HUES48 (cell line): ENCODE data around the gene SIX6.

Experiments
- H3K27ac ChIP-seq: one replicate; pipeline ENCODE4 v1.7.0; 2013; ENCODE audit warnings: low read depth, low read length, inconsistent platforms
- H3K27me3 ChIP-seq: 2 replicates; pipeline ENCODE4 v1.6.1; 2013; ENCODE audit warnings: mild to moderate bottlenecking, low read length; ENCODE audit not compliant: control insufficient read depth, insufficient read depth
- H3K36me3 ChIP-seq: 2 replicates; pipeline ENCODE4 v1.6.1; 2013; ENCODE audit warnings: low read length; ENCODE audit not compliant: control insufficient read depth, insufficient read depth
- H3K4me1 ChIP-seq: 2 replicates; pipeline ENCODE4 v1.6.1; 2013; ENCODE audit warnings: mild to moderate bottlenecking, low read length; ENCODE audit not compliant: control insufficient read depth, insufficient read depth
- H3K4me3 ChIP-seq: 2 replicates; pipeline ENCODE4 v1.5.1; 2013; ENCODE audit warnings: mild to moderate bottlenecking, low read depth, low read length
- H3K9ac ChIP-seq: 2 replicates; pipeline ENCODE4 v1.6.1; 2013; ENCODE audit warnings: mild to moderate bottlenecking, low read depth, low read length, moderate library complexity
- H3K9me3 ChIP-seq: 2 replicates; pipeline ENCODE4 v1.6.1; 2013; ENCODE audit warnings: low read length; ENCODE audit not compliant: control insufficient read depth, insufficient read depth

Gene SIX6

DNA sequence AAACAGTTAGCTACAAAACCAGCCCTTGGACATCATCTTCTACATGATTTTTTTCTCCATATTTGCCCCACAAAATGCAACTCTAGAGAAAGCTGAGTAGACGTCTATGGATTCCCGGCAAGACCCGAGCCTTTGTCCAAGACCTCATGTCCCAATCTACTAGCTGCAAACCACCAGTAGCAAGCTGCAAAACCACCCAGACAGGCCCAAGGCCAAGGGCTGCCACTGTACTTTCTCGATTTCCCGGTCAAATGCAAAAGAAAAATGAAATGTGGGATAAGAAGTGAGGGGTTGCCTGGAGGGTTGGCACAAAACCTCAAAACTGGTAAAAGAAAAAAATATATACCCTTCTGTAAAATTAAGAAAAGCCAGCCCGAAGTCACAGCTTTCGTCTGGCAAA lies 2.9 kb upstream of the SIX6 start:
- Histone ChIP-seq H3K27me3 (peaks cover 100% of the 10 kb centered on the region), H3K4me1 (peaks cover 41% of the 10 kb centered on the region), H3K4me3 (peak overlapping the region; percentile 41; the same call in 1 of the 2 replicates), H3K27ac (no peak overlapping the region), H3K9ac (no peak overlapping the region), H3K36me3 (no peaks in the 10 kb centered on the region), H3K9me3 (no peaks in the 10 kb centered on the region)

DNA sequence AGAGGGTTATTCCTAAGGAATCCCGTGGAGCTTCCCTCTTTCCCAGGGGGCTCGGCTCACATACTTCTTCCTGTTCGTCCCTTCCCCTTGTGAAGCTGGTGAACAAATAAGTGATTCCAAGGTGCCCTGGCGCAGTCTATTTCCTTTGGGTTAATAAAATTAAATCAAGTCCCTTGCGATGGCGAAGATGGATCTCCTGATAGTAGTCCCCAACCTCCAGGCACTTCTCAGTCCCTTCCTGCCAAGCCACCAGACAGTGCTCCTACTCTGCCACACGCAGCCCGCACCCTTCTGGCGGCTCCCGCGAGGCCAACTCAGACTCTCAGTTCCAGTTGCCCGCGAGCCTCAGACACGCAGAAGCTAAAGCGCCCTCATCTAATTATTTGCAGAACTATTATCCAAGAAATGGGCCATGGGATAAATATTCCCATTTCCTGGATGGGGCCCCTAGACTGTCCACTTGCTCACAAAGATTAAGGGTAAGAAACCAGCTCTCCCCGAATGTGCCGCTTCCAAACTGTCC lies 2.4 kb upstream of the SIX6 start:
- Histone ChIP-seq H3K4me3 (peak overlapping the region; percentile 41), H3K27ac (no peak overlapping the region), H3K4me1 (peaks cover 43% of the 10 kb centered on the region), H3K9ac (no peak overlapping the region), H3K27me3 (peaks cover 100% of the 10 kb centered on the region), H3K9me3 (no peaks in the 10 kb centered on the region), H3K36me3 (no peaks in the 10 kb centered on the region)

- Histone ChIP-seq H3K36me3 (no peaks in the 10 kb centered on the region), H3K9me3 (no peaks in the 10 kb centered on the region), H3K4me3 (peak overlapping the region; percentile 41), H3K9ac (no peak overlapping the region), H3K27me3 (peaks cover 100% of the 10 kb centered on the region), H3K27ac (no peak overlapping the region), H3K4me1 (peaks cover 43% of the 10 kb centered on the region)
Observed at GRCh38 chr14:60506985-60507829, 1.7 kb upstream of the SIX6 start.

GRCh38 chr14:60508363-60508706 lies 611 bp upstream of the SIX6 start:
- H3K27ac ChIP-seq, result no peak overlapping the region
- H3K27me3 ChIP-seq, result peaks cover 100% of the 10 kb centered on the region
- H3K4me1 ChIP-seq, result peaks cover 53% of the 10 kb centered on the region
- H3K4me3 ChIP-seq, result peak overlapping the region; percentile 53
- H3K9ac ChIP-seq, result no peak overlapping the region
- H3K36me3 ChIP-seq, result no peaks in the 10 kb centered on the region
- no peaks in the 10 kb centered on the region for H3K9me3 ChIP-seq

DNA sequence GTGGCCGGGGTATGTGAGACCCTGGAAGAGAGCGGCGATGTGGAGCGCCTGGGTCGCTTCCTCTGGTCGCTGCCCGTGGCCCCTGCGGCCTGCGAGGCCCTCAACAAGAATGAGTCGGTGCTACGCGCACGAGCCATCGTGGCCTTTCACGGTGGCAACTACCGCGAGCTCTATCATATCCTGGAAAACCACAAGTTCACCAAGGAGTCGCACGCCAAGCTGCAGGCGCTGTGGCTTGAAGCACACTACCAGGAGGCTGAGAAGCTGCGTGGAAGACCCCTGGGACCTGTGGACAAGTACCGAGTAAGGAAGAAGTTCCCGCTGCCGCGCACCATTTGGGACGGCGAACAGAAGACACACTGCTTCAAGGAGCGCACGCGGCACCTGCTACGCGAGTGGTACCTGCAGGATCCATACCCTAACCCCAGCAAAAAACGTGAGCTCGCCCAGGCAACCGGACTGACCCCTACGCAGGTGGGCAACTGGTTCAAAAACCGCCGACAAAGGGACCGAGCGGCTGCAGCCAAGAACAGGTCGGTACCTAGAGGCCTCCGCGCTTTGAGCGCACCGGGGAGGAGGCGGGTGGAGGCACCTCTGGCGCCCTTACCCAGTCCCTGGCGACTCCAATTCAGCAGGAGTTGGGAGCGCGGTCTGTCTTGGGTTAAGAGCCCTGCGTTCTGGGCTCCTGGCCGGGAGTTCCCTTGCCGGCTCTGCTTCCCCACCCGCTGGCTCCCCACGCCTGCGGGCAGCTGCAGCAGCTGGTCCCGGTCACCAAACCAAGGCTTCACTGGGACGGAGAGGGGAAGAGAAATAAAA lies 700 bp downstream of the SIX6 start:
- Histone ChIP-seq H3K27me3 (peaks cover 100% of the 10 kb centered on the region), H3K27ac (no peak overlapping the region)

DNA sequence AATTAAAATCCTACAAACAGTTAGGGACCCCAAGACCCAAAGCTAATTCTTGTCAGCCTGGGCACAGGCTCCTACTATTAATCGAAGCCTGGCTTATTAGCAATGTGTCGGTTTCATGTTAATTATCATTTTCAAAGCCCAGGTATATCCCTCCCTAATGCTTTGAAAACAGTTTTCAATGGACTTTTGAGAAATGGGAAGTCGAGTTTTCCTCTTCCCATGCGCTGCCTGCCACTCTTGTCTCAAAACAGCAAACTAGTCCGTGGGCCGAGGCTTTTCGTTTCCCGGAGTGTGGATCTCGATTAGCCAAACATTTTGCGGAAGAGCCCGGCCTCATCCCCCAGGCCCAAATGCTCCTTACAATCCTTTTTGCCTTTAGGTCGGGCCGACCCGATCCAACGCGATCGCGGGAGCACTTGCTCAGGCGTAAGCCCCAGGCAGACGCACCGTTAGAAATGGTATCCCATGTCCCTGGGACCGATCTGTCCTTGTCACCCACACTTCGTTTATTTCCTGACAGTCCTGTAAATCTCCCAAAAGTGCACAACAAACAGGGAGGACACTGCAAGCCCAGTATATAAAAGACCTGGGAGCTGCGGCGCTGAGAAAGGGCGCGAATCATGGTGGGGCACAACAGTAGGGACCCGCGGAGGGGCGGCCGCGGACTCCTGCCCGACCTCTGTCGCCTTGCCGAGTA lies 1.5 kb downstream of the SIX6 start:
- H3K9me3 ChIP-seq, result no peaks in the 10 kb centered on the region
- peak overlapping the region; percentile 30; the same call in 1 of the 2 replicates for H3K4me3 ChIP-seq
- no peaks in the 10 kb centered on the region for H3K36me3 ChIP-seq
- H3K27ac ChIP-seq, result no peak overlapping the region
- no peak overlapping the region for H3K9ac ChIP-seq
- H3K4me1 ChIP-seq, result peaks cover 63% of the 10 kb centered on the region
- peaks cover 100% of the 10 kb centered on the region for H3K27me3 ChIP-seq

More for the DNA sequence above, 700 bp downstream of the SIX6 start:
- peaks cover 63% of the 10 kb centered on the region for H3K4me1 ChIP-seq
- no peaks in the 10 kb centered on the region for H3K9me3 ChIP-seq
- no peaks in the 10 kb centered on the region for H3K36me3 ChIP-seq
- no peak overlapping the region for H3K9ac ChIP-seq
- H3K4me3 ChIP-seq, result peak overlapping the region; percentile 53

DNA sequence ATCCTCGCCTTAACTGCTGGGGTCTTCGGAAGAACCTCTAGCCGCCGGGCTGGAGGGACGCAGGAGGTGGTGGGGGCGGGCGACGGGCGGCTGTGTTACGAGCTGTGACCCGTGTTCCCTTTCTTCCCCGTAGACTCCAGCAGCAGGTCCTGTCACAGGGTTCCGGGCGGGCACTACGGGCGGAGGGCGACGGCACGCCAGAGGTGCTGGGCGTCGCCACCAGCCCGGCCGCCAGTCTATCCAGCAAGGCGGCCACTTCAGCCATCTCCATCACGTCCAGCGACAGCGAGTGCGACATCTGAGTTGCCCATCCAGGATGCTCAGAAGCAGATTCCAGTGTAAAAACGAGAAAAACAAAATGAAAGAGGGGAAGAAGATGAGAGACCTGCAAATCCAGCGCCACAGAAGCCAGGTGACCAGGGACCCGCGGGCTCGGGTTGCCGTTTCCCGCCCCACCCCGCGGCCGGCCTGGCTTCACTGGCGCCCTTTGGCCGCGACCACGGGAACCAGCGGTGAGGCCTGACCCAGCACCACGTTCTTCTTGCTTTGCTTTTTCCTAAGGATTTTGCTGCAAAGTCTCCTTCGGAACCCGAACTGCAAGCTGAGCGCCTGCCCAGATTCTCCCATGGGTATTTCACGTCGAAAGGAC lies 2.1 kb downstream of the SIX6 start:
- Histone ChIP-seq H3K27me3 (peaks cover 100% of the 10 kb centered on the region), H3K4me1 (peaks cover 59% of the 10 kb centered on the region), H3K4me3 (peak overlapping the region; percentile 30; the same call in 1 of the 2 replicates), H3K9me3 (no peaks in the 10 kb centered on the region), H3K36me3 (no peaks in the 10 kb centered on the region), H3K9ac (no peak overlapping the region), H3K27ac (no peak overlapping the region)

GRCh38 chr14:60512126-60512525 lies 3.2 kb downstream of the SIX6 start:
- Histone ChIP-seq H3K36me3 (no peaks in the 10 kb centered on the region), H3K4me1 (peaks cover 54% of the 10 kb centered on the region), H3K4me3 (no peak overlapping the region), H3K27me3 (peaks cover 100% of the 10 kb centered on the region), H3K9me3 (no peaks in the 10 kb centered on the region), H3K9ac (no peak overlapping the region), H3K27ac (no peak overlapping the region)

GRCh38 chr14:60512973-60513571 lies 4.1 kb downstream of the SIX6 start:
- Histone ChIP-seq H3K9ac (no peak overlapping the region), H3K27ac (no peak overlapping the region), H3K36me3 (no peaks in the 10 kb centered on the region), H3K9me3 (no peaks in the 10 kb centered on the region), H3K4me1 (peaks cover 45% of the 10 kb centered on the region), H3K27me3 (peaks cover 100% of the 10 kb centered on the region), H3K4me3 (0 out of 2 replicates have a peak overlapping the region, but pooled peaks have one; percentile 19)

GRCh38 chr14:60514378-60514740 lies 5.4 kb downstream of the SIX6 start:
- Histone ChIP-seq H3K4me3 (peak overlapping the region; percentile 59), H3K4me1 (peaks cover 40% of the 10 kb centered on the region), H3K27me3 (peaks cover 100% of the 10 kb centered on the region), H3K9ac (no peak overlapping the region), H3K27ac (peak overlapping the region; percentile 39), H3K36me3 (no peaks in the 10 kb centered on the region), H3K9me3 (no peaks in the 10 kb centered on the region)
